ENCODE data around the gene SLF2. TPM values are rescaled to one million over a fixed set of nuclear protein-coding genes. Genes with fewer than 3 reads are reported as not detected.
A peak's percentile ranks its signal among the peaks of the same experiment; 100 is the strongest.

Gene SLF2
- total RNA-seq, 1 experiment from 2014 or later: 32.0 TPM

GRCh38 chr10:100998991-100999741 is 86.4 kb downstream of the SLF2 start:
- DNase-seq (ENCODE audit: low read depth): peak; percentile 64

DNA sequence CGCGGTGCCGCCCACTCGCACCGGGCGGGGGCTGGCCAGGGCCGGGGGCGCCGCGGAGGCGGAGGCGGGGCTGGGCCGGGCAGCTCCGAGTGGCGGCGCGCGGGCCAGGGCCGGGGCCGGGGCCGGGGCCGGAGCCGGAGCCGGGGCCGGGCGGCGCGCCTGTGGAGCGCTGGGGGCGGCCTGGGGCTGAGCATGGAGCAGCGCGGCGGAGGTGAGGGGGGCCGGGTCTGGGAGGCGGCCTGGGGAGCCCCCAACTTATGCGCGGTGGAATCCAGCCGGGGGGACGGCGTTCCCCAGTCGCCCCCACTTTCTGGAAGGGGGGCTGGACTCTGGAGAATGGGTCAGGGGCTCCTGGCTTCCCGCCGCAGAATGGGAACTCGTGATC is 87.0 kb downstream of the SLF2 start, which contains the start of gene LZTS2:
TSS of gene LZTS2 (plus strand) at position 67 of the 385 bp plus-strand sequence. CDS start 2,731 bp downstream, outside the sequence.
- DNase-seq (ENCODE audit: low read depth): no peak

DNA sequence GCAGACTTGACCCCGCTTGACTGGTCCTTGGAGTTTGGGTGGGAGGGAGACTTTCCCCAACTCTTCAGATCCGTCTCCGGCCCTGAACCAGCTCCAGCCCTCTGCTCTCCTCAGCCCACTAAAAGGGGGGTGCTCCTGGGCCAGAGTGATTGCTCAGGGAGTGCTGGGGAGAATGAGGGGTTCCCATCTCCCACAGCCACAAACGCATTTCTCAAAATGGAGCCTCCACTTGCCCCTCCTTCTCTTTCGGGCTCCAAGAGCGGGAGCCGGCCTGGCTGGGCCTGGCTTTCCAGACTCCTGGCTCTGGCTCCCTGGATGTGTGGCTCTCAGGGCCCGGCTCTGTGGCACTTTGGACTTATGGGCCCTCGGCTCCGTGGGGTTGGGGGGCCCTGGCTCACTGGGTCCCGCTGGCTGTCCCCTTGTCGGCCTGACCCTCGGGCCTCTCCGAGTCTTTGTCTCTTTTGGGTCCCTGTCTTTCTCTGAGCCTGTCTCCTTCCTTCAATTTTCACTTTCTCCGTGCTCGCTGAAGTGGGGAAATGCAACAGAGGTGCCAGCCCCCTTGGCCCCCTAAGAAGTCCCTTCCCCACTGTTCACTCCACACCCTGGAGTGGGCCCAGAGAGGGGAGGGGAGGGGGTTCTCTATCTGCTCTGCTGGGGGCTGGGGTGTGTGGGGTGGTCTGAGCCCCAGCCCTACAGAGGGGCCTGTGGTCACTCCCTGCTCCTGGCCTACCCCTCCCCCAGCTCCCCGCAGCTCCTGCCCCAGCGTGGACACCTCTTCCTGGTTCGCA is 87.6 kb downstream of the SLF2 start:
- peak; percentile 48 for DNase-seq (ENCODE audit: low read depth)

GRCh38 chr10:101000915-101001658 is 88.3 kb downstream of the SLF2 start:
- peak; percentile 85 for DNase-seq (ENCODE audit: low read depth)

- DNase-seq (ENCODE audit: low read depth): no peak
Measured at GRCh38 chr10:101001659-101002035, 88.9 kb downstream of the SLF2 start.

- no peak for DNase-seq (ENCODE audit: low read depth)
Measured at GRCh38 chr10:101002456-101002855, 89.7 kb downstream of the SLF2 start.

GRCh38 chr10:101003639-101004206 is 91.0 kb downstream of the SLF2 start:
- no peak for DNase-seq (ENCODE audit: low read depth)

- DNase-seq (ENCODE audit: low read depth): no peak
Measured at GRCh38 chr10:101005361-101005760, 92.6 kb downstream of the SLF2 start.

DNA sequence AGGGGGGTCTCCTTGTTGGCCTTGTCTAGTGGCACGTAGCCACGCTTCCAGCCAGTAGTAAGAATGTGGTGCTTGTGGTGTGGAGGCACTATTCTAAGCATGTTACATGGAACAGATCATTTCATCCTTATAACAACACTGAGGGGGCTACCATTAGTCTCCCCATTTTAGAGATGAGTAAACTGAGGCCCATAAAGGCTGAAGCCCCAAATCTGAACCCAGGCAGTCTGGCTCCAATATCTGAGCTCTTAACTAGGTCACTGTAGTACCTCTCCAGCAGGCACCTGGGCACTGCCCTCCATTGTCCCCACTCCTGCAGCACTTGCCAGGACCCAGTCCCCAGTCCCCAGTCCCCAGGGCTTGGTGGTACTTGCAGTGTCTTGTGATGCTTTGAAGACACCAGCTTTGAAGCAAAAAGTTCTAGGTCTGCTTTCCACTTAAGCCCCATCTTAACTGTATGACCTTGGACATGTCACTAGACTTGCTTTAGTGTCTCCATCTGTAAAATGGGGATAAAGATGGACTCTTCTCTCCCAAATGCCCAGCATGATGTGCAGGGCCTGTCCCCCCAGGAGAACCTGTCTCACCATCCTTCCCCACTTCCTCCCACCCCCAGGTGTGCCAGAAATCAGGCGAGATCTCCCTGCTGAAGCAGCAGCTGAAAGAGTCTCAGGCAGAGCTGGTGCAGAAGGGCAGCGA is 93.3 kb downstream of the SLF2 start:
- no peak for DNase-seq (ENCODE audit: low read depth)

- no peak for DNase-seq (ENCODE audit: low read depth)
Measured at GRCh38 chr10:101006593-101007098, 93.9 kb downstream of the SLF2 start.

DNA sequence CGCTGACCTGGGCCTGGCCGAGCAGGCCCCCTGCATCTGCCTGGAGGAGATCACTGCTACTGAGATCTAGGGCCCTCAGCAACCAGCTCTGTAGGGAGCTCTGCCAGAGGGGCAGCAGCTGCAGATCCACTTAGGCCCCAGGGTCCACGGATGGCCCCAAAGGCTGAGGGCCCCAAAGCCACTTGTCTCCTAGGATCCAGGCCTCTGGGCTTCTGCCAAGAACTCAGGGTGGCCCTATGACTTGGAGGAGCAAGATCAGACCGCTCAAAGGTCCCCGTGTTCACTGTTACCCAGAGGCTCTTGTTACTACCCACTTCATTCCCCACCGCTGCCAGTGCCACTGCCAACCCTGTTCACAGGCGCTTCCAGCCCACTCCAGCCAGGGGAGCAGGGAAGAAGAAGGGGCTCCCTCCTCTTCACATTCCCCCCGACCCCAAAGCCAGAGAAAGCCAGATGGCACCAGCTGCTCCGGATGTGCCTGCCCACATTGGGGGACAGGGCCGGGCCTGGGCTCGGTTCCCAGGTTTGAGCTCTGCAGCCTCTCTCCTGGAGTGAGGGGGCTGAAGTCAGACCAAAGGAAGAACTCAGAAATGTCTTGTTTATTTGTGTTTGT is 94.4 kb downstream of the SLF2 start:
- DNase-seq (ENCODE audit: low read depth): no peak

DNA sequence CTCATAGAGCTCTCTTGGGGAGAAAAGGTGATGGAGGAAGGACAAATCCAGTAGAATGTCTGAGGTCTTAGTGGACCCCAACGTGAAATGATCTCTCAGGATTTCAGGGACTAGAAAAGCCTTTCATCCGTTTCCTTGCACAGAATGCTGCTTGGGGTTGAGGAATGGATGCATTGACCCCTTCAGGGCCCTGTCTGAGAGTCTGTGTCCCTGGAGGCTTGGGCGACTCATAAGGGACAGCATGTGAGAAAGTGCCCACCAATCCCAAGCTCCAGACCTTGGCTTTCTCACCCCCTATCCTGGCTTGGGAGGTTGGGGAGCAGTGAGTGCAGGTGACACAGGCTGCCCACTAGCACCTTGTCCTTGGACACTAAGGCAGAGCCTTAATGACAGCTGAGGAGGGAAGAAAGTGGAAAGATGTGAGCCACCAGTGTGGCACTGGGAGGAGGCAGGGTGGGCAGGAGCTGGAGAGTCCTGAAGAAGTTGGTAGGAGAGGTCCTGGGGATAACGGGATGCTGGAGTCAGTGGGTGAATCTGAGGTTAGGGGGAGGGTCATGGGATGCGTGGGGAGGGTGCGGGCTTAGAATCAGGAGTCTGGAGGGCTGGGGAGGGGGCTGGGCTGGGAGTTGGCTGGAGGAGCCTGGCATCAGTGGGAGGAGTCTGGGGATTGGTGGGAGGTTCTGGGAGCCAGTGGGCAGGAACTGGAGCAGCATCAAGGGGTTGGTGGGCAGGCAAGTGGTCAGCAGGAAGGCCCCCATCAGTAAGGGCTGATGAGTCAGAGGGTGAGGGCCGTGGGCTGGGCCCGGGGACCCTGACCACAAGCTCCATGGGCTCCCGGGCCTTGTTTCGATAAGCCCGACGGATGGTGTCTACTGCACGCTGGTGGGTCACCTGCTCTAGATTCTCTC is 95.4 kb downstream of the SLF2 start:
- peak; percentile 39 for DNase-seq (ENCODE audit: low read depth)

DNA sequence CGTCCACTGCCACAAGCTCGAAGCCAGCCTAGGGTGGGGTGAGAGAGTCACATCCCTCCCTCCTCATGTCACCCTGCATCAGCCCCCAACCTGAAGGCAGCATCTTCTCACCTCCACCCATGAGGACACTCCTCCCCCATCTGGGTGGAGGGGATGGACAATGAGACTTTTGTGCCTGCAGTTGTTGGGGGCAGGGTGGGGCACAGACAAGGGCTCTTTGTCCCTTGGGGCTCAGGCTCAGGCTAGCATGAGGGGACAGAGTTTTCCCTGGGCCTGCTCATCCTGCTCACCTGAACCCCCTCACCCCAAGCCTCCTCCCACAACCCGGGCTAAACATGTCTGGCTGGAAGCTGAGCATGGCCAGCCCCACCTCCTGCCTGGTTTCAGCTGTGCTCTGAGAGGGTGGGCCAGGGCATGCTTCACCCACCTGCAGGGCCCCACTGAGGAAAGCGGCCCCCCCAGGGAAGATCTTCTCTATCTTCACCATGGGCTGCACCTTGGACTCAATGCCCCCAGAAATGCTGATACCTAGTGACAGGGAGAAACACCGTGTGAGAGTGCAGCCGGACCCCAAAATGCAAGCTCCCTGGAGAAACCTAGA is 96.2 kb downstream of the SLF2 start:
- DNase-seq (ENCODE audit: low read depth): no peak

GRCh38 chr10:101010329-101010728 is 97.6 kb downstream of the SLF2 start:
- DNase-seq (ENCODE audit: low read depth): no peak

GRCh38 chr10:101011517-101012423 is 99.0 kb downstream of the SLF2 start:
- DNase-seq (ENCODE audit: low read depth): no peak

DNA sequence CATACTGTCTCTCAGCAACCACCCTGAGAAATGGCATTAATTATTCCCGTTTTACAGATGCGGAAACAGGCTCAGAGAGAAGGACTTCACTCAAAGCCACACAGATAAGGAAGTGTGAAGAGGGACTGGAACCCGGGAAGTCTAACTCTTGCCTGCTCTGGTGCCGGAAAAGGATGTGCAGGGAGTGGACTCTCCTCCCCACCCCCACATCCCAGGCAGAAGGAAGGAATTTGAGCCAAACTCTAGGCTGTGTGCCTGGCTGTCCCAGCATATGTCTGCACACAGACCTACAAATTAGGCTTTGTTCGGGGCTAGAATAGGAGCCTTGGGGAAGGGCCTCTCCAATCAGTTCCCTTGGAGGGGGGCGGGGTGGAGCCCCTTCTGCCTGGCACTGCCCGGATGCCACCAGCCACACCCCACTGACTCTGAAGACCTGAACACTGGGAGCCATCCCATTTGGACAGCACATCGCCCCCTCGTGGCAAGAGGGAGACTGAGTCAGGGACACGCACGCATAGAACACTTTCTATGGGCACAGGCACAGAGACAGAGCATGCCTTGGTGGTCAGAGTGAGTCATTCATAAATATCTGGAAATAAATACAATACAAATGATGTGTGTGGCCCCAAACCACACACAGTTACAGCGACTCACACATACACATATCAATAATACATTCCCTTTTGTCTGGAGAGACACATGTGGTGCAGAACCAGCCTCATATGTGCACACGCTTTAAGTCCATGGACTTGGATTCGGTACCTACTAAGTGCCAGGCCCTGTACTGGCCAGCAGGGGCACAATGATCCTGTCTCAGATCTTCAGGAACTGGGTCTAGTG is 100.0 kb downstream of the SLF2 start:
- DNase-seq (ENCODE audit: low read depth): peak; percentile 94

GRCh38 chr10:101013365-101013825 is 100.6 kb downstream of the SLF2 start:
- no peak for DNase-seq (ENCODE audit: low read depth)
